Kidney (tissue), 22 donors: ENCODE results near the gene MYOD1. TPM values are rescaled to one million over a fixed set of nuclear protein-coding genes. Genes with fewer than 3 reads are reported as not detected.
A peak's percentile ranks its signal among the peaks of the same experiment; 100 is the strongest.

Source experiments
- DNase-seq, 5 donors: peaks; one replicate each; pipeline ENCODE4 v3.0.0-alpha.2; 2013 to 2020
- FAIRE-seq: peaks from 2 replicates; lab custom pipeline; 2012; peaks lifted over from hg19 to GRCh38; lab: Jason Lieb, UNC
- H3K27ac ChIP-seq, 2 donors: one replicate each; pipeline ENCODE4 v1.7.0; 2013; ENCODE audit warnings: low read depth in 2 of 2, low read length in 2 of 2, inconsistent platforms in 1 of 2
- H3K27me3 ChIP-seq: one replicate; pipeline ENCODE4 v1.7.1; 2013; ENCODE audit warnings: low read length, inconsistent platforms; ENCODE audit not compliant: control insufficient read depth, insufficient read depth
- H3K36me3 ChIP-seq, 3 donors: one replicate each; pipeline versions ENCODE4 v1.7.0 to v1.7.1; 2013; ENCODE audit warnings: low read length in 3 of 3, control low read depth in 1 of 3, inconsistent platforms in 1 of 3; ENCODE audit not compliant: insufficient read depth in 3 of 3, control insufficient read depth in 2 of 3
- H3K4me1 ChIP-seq, 3 donors: one replicate each; pipeline versions ENCODE4 v1.7.0 to v1.7.1; 2013; ENCODE audit warnings: low read length in 3 of 3, inconsistent platforms in 1 of 3, low read depth in 1 of 3; ENCODE audit not compliant: control insufficient read depth in 2 of 3, insufficient read depth in 2 of 3
- H3K4me3 ChIP-seq, 3 donors: one replicate each; pipeline versions ENCODE4 v1.7.0 to v1.8.1; 2013; ENCODE audit warnings: low read length in 3 of 3, control low read depth in 1 of 3, inconsistent platforms in 1 of 3
- H3K9ac ChIP-seq, 3 donors: one replicate each; pipeline versions ENCODE4 v1.7.0 to v1.7.1; 2013; ENCODE audit warnings: low read length in 3 of 3, control low read depth in 1 of 3, inconsistent platforms in 1 of 3
- H3K9me3 ChIP-seq, 3 donors: one replicate each; pipeline versions ENCODE4 v1.7.0 to v1.7.1; 2013; ENCODE audit warnings: low read length in 3 of 3, control low read depth in 1 of 3, inconsistent platforms in 1 of 3; ENCODE audit not compliant: control insufficient read depth in 2 of 3, insufficient read depth in 1 of 3
- CTCF ChIP-seq: IDR thresholded peaks from 3 replicates; pipeline ENCODE4 v1.5.1; 2012; ENCODE audit warnings: mild to moderate bottlenecking, moderate library complexity, borderline replicate concordance; ENCODE audit not compliant: insufficient read depth; ENCODE audit errors: extremely low read depth
- intact Hi-C: fragments of 100-400 bp; cut with DNase I; formaldehyde crosslinking; loops from one replicate; pipeline ENCODE4 v1.11.1; 2022
- long read RNA-seq, 10 donors: library from polyadenylated mRNA in 1 of 10; unstranded in 1 of 10; transcript quantifications; one replicate each; pipeline ENCODE4 v2.0.0 and lab custom pipeline, GENCODE V29; 2021 to 2026
- polyA plus RNA-seq: library from polyadenylated mRNA; stranded (reverse); fragments of 350-450 nt; fragmentation: Illumina TruSeq; extraction: RNeasy Lipid Tissue Mini Kit (QIAGEN cat#74804); gene quantifications from one replicate; pipeline ENCODE4 v1.2.3, GENCODE V29; 2014; ENCODE audit warnings: low read depth, low replicate concordance; ENCODE audit not compliant: insufficient read depth
- total RNA-seq: library from RNA; stranded (reverse); fragmentation: NEBNext Ultra II Directional; extraction: Animal tissue kit (Norgen Biotek cat#: 25700); gene quantifications from one replicate; pipeline ENCODE4 v1.2.1, GENCODE V29; 2021
- donor health status: control.
- donor health status: control.
- donor health status: control.
- donor health status: control.
- donor health status: control.
- donor health status: DM: yes; HTN: yes; CAD: no.
- donor health status: Normal renal cell carcinoma (clear cell type).

Gene MYOD1
- not detected for total RNA-seq
- polyA plus RNA-seq: not detected
- long read RNA-seq, donor 1: 0 reads
- long read RNA-seq, donor 2: 0 reads
- long read RNA-seq, donor 3: 0 reads
- long read RNA-seq, donor 4: 0 reads
- long read RNA-seq, donor 5: 0 reads
- long read RNA-seq, donor 6: 0 reads
- long read RNA-seq, donor 7: 0 reads
- long read RNA-seq, donor 8: 0 reads
- long read RNA-seq, donor 9: 0 reads
- long read RNA-seq, donor 10: 0 reads

- no peak for DNase-seq
- Histone ChIP-seq H3K4me3 (no peak within 1 kb of the TSS), H3K36me3 (no peaks in the 10 kb centered on the region), H3K27ac (no peak within 1 kb of the TSS), H3K4me1 (peaks cover 0 to 17% (median 0%) of the 10 kb centered on the region in 3 donors), H3K27me3 (peaks cover 36% of the 10 kb centered on the region), H3K9me3 (no peaks in the 10 kb centered on the region), H3K9ac (peak within 1 kb of the TSS in 1 of 3 donors; percentile 90)
- TF ChIP-seq CTCF: no peak
- FAIRE-seq: no peak
- intact Hi-C loops: no loop called here
These were observed at the start of gene MYOD1 for GRCh38 chr11:17719028-17719937. TSS of gene MYOD1 (plus strand) at chr11:17719571. CDS start at chr11:17719783, 212 bp downstream.

GRCh38 chr11:17672469-17672868 is 46.9 kb upstream of the MYOD1 start:
- Histone ChIP-seq H3K36me3 (no peaks in the 10 kb centered on the region), H3K27ac (no peak overlapping the region), H3K4me3 (no peak overlapping the region), H3K27me3 (no peaks in the 10 kb centered on the region), H3K9me3 (peaks cover 0 to 16% (median 0%) of the 10 kb centered on the region in 3 donors), H3K4me1 (no peaks in the 10 kb centered on the region), H3K9ac (no peak overlapping the region)
- no peak for TF ChIP-seq CTCF
- FAIRE-seq (no peak), DNase-seq (no peak)
- intact Hi-C loops: no loop called here

- H3K4me1 ChIP-seq: no peaks in the 10 kb centered on the region
- H3K27me3 ChIP-seq: no peaks in the 10 kb centered on the region
- H3K9ac ChIP-seq: no peak overlapping the region
- H3K9me3 ChIP-seq: peaks cover 0 to 18% (median 0%) of the 10 kb centered on the region in 3 donors
- no peak overlapping the region for H3K27ac ChIP-seq
- H3K36me3 ChIP-seq: no peaks in the 10 kb centered on the region
- DNase-seq: no peak
- no peak for TF ChIP-seq CTCF
- FAIRE-seq: no peak
- intact Hi-C loops: no loop called here
- no peak overlapping the region for H3K4me3 ChIP-seq
These were observed 45.4 kb upstream of the MYOD1 start for GRCh38 chr11:17673951-17674350.
